NT2/D1 (cell line): ENCODE measurements around the gene STAT5B.

Source experiments
- YY1 ChIP-seq: IDR thresholded peaks from 2 replicates; pipeline ENCODE4 v1.6.1; 2011; ENCODE audit not compliant: insufficient read length, insufficient read depth
- ZNF274 ChIP-seq: IDR thresholded peaks from 2 replicates; pipeline ENCODE4 v1.6.1; 2011; ENCODE audit warnings: mild to moderate bottlenecking, low read depth, low read length

DNA sequence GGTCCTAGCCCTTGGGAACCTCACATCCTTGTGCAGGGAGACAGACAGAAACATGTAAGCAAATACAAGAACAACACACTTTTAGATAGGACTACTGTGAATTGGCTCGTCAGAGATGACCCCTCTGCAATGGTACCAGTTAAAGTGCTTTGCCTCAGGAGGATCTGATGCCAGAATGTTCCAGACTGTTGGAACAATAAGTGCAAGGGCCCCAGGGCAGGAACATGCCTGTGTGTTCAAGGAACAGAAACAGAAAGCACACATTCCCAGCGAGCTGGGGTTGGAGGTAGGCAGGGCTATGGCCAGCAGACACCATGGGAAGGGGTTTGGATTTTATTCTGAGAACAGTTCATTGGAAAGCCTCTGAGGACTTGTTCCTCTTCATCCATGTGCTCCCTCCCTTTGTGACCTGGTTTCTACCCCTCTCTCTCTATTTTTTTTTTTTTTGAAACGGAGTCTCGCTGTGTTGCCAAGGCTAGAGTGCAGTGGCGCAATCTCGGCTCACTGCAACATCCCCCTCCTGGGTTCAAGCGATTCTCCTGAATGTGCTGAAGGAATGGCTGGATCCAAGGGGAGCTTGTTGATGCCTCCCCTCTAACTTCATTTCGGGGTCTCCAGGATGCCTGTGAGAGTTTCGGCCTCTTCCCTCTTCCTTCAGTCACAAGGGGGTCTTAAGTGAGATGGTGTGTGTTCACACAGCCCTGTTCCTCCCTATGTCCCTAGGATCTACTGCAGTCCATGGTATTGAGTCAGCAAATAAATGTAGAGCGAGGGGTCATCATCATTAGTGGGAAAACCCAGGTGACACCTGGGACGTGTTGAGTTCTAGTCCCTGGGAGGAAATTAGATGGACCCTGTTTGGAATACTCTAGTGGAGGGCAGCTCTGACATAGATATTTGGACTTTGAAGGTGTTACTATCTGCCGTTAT lies 18.5 kb upstream of the STAT5B start:
- TF ChIP-seq YY1 (no peak), ZNF274 (no peak)
